HG02642 (cell line): ENCODE data around the gene THEMIS2.
A peak's percentile ranks its signal among the peaks of the same experiment; 100 is the strongest.
"Not testable (repeated sequence)": the region's sequence is repeated elsewhere in the genome, so short reads cannot be mapped to it uniquely, and the experiment has no call there.

Experiments used
- ATAC-seq: cut with Tn5 transposase; IDR thresholded peaks from one replicate; pipeline ENCODE4 v1.9.1; 2021; ENCODE audit warnings: mild to moderate bottlenecking; ENCODE audit not compliant: unreplicated experiment, poor library complexity

THEMIS2 gene

DNA sequence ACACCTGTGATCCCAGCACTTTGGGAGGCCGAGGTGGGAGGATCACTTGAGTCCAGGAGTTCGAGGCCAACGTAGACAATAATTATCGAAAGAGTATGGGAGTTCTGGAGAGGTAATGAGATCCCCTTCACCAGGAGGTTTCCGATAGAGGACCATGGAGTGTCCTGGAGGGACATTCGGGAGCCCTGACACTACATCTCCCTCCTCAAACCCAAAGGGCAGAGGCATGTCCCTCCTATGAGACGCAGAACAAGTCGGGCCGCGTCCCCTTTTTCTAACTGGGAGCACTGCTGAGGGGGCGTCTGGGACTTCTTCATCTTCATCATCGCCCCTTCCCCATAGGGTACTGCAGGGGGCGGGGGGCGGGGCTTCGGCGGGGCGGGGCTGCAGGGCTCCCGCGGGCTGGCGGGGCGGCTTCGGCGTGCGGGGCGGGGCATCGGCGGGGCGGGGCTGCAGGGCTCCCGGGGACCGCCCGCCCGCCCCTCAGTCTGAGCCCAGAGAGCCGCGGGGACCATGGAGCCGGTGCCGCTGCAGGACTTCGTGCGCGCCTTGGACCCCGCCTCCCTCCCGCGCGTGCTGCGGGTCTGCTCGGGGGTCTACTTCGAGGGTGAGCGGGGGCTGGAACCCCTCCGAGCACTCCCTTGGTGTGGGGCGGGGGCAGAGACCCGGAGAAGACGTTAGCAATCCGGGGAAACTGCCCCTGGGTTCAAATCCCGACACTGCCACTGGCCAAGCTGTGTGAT is at the start of gene THEMIS2:
Gene THEMIS2, plus strand, starts transcription at position 486 of the 743 bp plus-strand sequence. Its CDS starts 28 bp downstream, at position 514.
- ATAC-seq, result no peak

DNA sequence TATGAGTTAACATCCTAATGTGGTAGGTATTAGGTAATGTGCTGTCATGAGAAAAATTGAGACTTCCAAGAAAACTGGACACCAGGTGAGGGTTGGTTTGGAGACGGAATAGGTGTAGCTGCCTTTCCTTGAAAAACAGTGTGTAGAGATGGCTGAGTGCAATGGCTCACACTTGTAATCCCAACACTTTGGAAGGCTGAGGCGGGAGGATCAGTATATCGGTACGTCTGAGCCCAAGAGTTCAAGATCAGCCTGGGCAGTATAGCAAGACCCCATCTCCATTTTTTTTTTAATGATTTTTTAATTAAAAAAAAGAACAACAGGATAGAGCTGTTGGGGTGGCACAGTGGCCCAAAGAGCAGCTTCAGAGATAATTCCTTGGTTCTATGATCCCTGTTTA is 48.6 kb upstream of the THEMIS2 start:
- ATAC-seq, result no peak

DNA sequence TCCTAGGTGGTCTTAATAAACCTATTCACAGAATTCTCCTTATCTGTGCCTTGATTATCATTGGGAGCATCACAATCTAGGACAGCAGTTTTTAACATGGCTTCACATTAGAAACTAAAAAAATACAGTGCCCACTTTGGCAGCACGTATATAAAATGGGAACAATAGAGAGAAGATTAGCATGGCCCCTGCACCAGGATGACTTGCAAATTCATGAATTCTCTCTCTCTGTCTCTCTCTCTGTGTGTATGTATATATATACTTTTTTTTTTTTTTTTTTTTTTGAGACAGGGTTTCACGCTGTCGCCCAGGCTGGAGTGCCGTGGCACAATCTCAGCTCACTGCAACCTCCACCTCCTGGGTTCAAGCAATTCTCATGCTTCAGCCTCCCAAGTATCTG is 47.9 kb upstream of the THEMIS2 start:
- no peak for ATAC-seq

DNA sequence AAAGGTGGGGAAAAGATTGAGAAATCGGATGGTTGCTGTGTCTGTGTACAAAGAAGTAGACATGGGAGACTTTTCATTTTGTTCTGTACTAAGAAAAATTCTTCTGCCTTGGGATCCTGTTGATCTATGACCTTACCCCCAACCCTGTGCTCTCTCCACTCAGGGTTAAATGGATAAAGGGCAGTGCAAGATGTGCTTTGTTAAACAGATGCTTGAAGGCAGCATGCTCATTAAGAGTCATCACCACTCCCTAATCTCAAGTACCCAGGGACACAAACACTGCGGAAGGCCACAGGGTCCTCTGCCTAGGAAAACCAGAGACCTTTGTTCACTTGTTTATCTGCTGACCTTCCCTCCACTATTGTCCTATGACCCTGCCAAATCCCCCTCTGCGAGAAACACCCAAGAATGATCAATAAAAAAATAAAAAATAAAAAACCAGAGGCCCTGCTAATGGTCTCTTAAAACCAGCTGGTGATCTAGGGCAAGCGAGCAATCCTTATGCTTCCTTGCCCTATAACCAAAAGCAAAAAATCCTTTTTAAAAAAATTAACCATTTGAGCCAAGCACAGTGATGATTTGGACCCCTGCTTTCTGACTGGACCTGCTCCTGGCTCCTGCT is 42.9 kb upstream of the THEMIS2 start:
- ATAC-seq, result not testable (repeated sequence)

DNA sequence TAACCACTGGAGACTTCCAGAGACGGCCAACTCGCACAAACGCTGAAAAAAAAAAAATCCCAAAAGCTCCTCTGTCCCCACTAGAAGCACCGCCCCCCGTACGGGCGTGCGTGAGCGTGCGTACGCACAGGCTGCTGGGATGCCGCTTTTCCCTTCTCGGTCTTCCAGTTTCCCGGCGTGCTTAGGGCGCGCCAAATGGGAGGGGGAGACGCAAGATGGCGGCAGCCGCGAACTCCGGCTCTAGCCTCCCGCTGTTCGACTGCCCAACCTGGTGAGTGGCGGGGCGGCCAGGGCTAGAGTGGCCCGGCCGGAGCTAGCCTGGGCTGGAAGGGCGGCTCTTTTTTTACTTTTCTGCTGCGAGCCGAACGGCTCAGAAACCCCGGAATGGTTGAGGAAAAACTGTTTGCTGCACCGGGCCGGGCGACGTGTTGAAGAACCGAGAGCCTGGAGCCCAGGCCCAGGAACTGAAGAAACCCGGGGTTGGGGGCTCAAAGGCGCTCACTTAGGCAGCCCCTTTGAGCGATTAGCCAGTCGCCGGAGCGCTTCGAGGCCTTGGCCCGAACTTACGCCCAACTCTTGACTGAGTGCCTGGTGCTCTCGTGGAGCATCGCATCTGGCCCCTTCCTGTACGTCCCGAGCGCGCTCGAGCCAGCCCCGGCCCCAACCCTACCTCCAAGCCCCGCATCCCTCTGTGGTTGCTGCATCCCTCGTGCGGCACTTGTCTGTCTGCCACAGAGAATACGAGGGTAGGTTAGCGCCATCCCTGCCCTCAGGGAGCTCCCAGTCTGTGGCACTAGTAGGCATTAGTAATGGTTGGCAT is 41.5 kb upstream of the THEMIS2 start, which contains the start of gene PPP1R8:
Gene PPP1R8, plus strand, starts transcription at position 162 of the 820 bp plus-strand sequence. Its CDS starts 54 bp downstream, at position 216.
- peak; percentile 96 for ATAC-seq

DNA sequence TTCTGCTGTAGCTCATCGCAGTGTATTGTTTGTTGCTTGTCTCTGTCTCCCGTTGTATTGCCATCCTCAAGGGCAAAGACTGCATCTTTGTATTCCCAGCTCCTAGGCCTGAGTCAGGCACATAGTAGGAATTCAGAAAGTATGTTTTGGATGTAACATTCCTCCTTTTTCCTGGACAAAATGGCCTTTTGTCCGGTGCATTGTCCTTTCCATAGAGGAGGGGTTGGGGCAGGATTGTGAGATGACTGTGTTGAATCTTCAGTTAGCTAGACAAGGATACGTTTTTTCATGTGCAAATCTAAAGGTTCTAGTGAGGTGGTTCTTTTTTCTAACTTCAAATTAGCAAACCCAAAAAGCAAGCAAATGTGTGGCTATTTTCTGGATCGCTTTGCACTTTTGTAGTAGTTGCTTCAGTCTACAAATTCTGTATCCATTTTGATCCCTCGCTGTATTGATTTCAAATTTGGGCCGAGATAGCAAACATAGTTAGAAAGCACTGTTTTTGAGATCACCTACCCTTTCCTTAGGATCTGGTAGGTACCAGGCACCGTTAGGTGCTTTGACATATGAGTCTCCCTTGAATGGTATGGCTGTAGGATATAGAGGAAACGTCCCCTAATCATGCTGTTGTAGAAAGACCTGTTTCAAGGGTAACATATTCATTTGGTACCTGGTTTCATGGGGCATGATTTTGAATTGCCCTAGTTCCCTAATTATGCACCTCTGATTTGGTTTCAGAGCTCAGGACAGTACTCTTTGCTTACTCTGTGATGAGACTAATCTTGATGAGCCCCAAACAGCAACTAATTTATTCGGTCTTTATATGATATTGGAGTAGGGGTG is 40.6 kb upstream of the THEMIS2 start:
- no peak for ATAC-seq

DNA sequence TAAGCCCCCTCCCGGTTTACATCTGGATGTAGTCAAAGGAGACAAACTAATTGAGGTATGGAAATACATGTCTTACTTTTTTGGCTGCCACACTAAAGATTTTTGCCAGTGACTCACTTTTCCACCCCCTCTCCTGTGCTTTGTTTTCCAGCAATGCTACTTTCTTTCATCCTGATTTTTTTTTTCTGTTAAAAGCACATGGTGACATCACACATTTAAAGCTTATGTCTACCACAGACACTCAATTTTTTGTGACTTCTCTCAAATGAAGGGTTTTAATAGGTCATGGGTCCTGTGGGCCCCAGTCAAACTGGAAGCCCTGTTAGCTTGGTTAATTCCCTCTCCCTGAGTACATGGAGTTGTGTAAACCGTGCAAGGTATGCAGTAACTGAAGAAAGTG is 39.6 kb upstream of the THEMIS2 start:
- no peak for ATAC-seq

DNA sequence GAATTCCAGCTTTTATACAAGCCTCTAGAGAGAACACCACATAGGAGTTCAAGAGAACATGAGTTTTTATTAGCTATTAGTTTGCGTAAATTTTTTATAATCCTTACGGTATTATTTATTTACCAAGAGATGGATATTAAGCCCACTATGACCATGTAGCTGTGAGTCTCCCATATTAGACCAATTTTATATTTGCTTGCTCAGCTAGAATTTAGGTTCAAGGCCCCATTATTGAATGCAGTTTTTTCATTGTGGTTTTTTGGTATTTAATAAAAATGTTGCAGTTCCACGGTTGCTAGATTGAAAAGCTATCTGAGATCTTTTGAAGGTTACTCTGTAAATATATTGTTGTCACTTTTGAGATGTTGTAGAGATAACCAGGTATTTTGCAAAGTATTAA is 38.9 kb upstream of the THEMIS2 start:
- ATAC-seq, result no peak

DNA sequence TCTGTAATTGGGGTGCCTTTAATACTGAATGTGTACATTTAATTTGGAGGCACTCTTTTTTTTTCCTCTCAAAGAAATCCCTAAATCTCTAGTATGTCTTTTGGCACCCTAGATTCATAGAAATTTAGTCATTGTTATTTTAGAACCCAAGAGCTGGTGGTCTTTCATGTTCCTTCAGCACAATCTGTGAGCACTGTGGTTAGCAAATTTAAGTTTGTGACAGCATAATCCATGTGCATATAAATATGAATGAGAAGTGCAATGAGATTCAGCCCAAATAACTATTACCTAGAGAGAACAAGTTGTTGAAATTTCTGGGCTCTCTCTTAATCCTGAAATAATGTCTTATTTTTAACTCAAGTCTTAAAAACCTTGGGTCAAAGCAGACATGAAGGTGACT is 37.3 kb upstream of the THEMIS2 start:
- ATAC-seq, result no peak

DNA sequence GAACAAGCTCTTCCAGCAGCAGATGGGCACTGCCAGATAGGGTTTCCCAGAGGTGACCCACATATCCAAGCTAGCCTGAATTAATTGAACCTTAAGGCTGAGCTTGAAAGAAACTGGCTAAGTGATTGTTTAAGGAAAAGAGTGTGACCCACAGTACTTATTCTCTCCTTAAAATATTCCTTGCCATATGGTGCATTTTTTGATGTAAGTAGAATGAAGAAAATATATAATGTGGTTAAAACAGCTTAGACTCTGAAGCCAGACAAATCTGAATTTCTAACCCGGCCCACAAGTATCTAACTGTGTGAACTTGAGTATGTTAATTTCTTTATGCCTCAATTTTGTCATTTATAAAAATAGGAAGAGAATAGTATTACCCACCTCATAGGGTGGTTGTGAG is 36.8 kb upstream of the THEMIS2 start:
- ATAC-seq, result no peak

DNA sequence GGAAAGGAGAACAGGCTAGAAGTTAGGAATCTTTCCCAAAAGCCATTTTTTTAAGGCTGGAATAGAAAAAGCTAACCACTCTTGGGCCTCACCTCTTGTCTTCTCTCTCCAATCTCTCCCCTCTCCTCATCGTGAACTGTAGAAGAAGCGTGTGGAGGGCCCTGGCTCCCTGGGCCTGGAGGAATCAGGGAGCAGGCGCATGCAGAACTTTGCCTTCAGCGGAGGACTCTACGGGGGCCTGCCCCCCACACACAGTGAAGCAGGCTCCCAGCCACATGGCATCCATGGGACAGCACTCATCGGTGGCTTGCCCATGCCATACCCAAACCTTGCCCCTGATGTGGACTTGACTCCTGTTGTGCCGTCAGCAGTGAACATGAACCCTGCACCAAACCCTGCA is 22.4 kb upstream of the THEMIS2 start:
- no peak for ATAC-seq

DNA sequence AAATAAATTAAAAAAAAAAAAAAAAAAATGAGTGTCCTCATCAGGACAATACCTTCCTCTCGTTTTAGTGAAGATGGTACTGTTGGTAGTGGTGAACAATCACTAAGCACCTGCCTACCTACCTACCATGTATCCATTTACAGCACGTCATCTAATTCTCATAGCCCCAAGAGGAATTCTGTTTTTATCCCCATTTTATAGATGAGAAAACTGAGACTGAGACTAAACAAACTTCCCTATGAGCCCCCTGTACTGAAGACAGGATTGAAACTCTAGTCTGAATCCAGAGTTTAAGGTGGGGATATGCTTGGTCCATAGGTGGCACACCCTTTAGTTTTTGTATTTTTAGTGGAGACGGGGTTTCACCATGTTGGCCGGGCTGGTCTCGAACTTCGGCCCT is 17.3 kb upstream of the THEMIS2 start:
- no peak for ATAC-seq

DNA sequence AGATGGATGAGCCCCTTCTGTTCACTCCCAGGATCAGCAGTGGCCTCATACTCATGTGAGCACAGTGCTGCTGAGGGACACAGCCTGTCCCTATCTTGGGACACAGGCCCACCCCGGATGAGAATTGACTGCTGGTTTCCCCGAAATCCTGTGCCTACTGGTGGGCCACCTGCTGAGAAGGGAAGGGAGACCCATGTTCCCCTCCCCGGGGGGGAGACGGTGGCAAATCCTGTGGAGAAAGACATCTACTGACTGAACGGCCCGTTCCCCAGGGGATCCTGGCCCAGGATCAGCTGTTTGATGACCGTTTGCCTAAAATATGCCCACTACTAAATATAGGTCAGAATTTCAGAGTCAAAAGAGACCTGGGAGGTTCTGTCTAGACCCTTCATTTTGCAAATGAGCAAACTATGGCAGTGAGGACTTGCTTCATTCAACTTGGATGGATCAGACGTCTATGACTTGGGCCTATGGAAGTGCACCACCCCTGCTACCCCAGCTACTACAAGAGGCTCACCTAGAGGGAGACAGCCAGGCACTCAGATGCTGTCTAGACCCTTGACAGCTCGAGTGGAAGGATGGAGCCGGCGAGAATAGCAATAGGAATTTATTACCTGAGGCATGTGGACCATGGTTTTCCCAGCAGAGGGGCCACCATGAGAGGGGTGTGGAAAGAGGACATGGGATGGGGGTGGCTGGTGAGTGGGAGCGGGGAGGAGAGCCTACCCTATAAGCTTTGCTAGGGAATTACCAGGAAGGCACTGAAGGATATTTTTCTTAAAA is 15.6 kb upstream of the THEMIS2 start:
- no peak for ATAC-seq

DNA sequence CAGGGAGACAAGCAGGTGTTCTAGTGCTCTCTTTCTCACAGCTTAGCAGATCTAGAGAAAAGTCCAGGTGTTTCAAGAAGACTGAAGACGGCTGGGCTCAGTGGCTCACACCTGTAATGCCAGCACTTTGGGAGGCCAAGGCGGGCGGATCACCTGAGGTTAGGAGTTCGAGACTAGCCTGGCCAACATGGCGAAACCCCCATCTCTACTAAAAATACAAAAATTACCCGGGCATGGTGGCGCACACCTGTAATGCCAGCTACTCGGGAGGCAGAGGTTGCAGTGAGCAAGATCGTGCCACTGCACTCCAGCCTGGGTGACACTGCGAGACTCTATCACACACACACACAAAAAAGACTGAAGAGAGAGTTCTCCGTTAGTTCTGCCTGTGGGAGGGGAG is 14.8 kb upstream of the THEMIS2 start:
- ATAC-seq, result not testable (repeated sequence)

DNA sequence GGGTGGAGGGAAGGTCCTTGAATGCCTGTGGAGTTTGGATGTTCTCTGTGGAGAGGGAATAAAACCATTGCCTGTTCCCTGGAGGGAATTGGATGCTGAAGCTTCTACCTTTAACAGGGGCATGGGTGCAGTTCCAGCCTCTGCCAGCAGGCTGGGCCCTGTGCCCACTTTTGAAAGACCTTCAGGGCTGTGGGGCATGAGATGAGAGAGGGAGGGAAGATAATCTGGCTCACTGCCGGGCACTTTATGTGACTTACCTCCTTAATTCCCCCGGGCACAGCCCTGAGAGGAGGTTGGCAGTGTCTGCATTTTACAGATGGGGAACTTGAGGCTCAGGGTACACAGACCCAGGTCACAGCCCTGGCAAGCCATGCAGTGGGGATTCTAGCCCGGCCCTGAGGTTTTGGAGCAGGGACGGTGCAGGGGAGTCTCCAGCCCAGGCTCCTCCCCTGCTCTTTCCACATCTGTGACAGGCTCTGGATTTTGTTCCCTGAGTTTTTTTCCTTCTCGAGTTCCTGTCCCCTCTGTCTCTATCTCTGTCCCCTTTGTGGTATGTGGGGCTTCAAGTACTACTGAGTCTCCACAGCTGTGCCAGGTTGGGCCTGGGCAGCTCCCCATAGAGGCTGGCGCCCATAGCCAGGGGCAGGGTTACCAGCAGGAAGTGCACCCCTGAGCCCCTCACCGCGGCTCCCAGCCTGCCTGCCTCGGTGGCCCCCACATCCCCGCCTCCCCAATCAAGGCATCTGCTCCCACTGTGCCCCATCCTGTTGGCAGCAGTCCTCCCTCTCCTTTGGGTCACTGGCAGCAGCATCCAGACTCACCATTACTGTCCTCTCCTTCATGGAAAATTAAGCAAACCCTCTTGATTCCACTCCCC is 14.0 kb upstream of the THEMIS2 start:
- peak; percentile 68 for ATAC-seq

DNA sequence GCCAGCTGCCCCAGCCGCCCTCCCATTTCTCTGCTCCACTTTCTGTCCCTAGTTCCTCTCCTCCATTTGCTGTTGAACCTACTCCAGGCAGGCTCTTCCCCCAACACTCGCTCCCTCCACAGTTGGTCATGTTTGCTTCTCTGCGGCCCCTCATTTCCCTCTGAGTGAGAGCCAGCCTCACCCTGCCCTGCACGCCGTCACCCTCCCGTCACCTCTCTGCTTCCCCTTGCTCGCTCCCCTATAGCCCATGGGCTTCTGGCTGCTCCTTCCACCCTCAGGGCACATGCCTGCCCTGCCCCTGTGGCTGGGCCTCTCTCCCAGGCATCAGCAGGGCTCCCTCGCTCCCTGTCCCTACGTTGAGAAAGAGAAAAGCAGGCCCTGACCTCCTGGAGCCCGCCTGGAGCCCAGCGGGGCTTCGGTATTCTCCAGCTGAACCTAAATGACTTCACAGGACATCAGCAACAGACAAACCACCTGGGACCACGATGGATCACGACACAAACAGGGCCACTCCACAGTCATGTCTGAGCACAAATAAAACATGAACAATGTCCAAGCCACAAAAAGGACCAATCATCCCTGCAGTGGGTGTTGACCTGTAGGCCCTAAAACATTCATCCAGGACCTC is 13.3 kb upstream of the THEMIS2 start:
- no peak for ATAC-seq

DNA sequence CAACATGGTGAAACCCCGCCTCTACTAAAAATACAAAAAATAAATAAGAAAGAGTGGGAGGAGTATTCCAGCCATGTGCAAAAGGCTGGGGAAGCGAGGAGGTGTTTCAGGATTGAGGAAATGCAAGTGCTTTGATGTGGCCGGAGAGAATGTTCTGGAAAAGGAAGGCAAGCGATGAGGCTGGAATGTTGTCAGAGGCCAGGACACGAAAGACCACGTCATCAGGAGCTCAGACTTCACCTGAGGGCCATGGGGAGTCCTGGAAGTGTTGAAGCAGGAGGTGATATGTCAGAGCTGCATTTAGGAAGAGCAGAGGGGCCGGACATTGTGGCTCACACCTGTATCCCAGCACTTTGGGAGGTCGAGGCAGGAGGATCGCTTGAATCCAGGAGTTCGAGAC is 10.9 kb upstream of the THEMIS2 start:
- ATAC-seq, result no peak

DNA sequence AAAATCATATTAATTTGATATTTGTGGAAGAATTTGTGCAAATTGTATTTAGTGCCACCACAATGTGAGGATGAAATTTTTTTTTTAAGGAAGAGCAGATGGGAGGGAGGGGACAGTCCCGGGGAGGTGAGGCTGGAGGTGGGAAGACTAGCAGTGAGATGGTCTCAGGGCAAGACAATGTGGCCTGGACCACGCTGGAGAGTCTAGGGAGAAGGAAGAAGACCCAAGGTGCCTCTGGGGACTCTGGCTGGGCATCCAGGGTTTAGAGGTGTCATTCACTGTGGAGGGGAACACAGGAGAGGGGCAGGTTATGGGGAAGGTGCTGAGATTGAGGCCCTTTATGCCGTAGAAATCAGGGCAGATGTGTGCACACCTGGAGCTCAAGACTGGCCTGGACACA is 10.3 kb upstream of the THEMIS2 start:
- no peak for ATAC-seq
